Neural cell (in vitro differentiated cells): Measurements from ENCODE around the gene ANKS1B. TPM values are rescaled to one million over a fixed set of nuclear protein-coding genes. Genes with fewer than 3 reads are reported as not detected.

ENCODE experiments used
- H2AFZ ChIP-seq: fragments of 200-600, 300-800 bp; sonication (generic), shearing (Covaris generic); 2 replicates; pipeline ENCODE4 v1.6.0; 2014; ENCODE audit warnings: low read depth, mild to moderate bottlenecking, antibody characterized with exemption, low read length, moderate library complexity
- H3F3A ChIP-seq: fragments of 200-600 bp; shearing (Covaris generic); 2 replicates; pipeline ENCODE4 v1.6.1; 2016; ENCODE audit warnings: mild to moderate bottlenecking, moderate library complexity, mixed read lengths, antibody characterized with exemption, low read length; ENCODE audit not compliant: insufficient read depth, poor library complexity, severe bottlenecking
- H3K27ac ChIP-seq: fragments of 200-600, 300-800 bp; sonication (generic), shearing (Covaris generic); 2 replicates; pipeline ENCODE4 v1.5.1; 2014; ENCODE audit warnings: mild to moderate bottlenecking, low read length, moderate library complexity
- H3K27me3 ChIP-seq: fragments of 300-800, 200-600 bp; sonication (generic), shearing (Covaris generic); 2 replicates; pipeline ENCODE4 v1.6.0; 2014; ENCODE audit warnings: mild to moderate bottlenecking, low read depth, low read length, moderate library complexity; ENCODE audit not compliant: insufficient read depth
- H3K36me3 ChIP-seq: fragments of 300-800, 200-600 bp; sonication (generic), shearing (Covaris generic); 2 replicates; pipeline ENCODE4 v1.5.1; 2014; ENCODE audit warnings: mild to moderate bottlenecking, antibody characterized with exemption, low read length, moderate library complexity; ENCODE audit not compliant: insufficient read depth
- H3K4me2 ChIP-seq: fragments of 300-800, 200-600 bp; sonication (generic), shearing (Covaris generic); 2 replicates; pipeline ENCODE4 v1.6.0; 2014; ENCODE audit warnings: mild to moderate bottlenecking, low read length
- H3K4me3 ChIP-seq: fragments of 300-800, 200-600 bp; sonication (generic), shearing (Covaris generic); 2 replicates; pipeline ENCODE4 v1.5.1; 2014; ENCODE audit warnings: mild to moderate bottlenecking, low read length, moderate library complexity
- H3K79me2 ChIP-seq: fragments of 200-600 bp; shearing (Covaris generic); replicated peaks from 2 replicates; pipeline ENCODE4 v1.6.0; 2014; ENCODE audit warnings: mild to moderate bottlenecking, low read length, moderate library complexity; ENCODE audit not compliant: insufficient read depth
- H3K9ac ChIP-seq: fragments of 300-800, 200-600 bp; sonication (generic), shearing (Covaris generic); 2 replicates; pipeline ENCODE4 v1.6.1; 2016; ENCODE audit warnings: mild to moderate bottlenecking, low read length, mixed read lengths
- H3K9me2 ChIP-seq: fragments of 200-600 bp; shearing (Covaris generic); 2 replicates; pipeline ENCODE4 v1.6.1; 2016; ENCODE audit warnings: mild to moderate bottlenecking, low read length, mixed read lengths; ENCODE audit not compliant: insufficient read depth
- H3K9me3 ChIP-seq: fragments of 200-600, 300-800 bp; sonication (generic), shearing (Covaris generic); 2 replicates; pipeline ENCODE4 v1.6.1; 2016; ENCODE audit warnings: mild to moderate bottlenecking, mixed run types, low read length, moderate library complexity, mixed read lengths
- H4K20me1 ChIP-seq: fragments of 200-600 bp; shearing (Covaris generic); 2 replicates; pipeline ENCODE4 v1.6.1; 2016; ENCODE audit warnings: mild to moderate bottlenecking, mixed run types; ENCODE audit not compliant: insufficient read depth
- CTCF ChIP-seq: fragments of 450-650 bp; IDR thresholded peaks from 2 replicates; pipeline ENCODE4 v1.5.1; 2014; ENCODE audit warnings: antibody characterized with exemption, mild to moderate bottlenecking, moderate library complexity; ENCODE audit not compliant: poor library complexity, severe bottlenecking
- EP300 ChIP-seq: fragments of 450-650 bp; conservative IDR thresholded peaks from 2 replicates; pipeline ENCODE4 v1.6.1; 2014; ENCODE audit warnings: antibody characterized with exemption, mild to moderate bottlenecking, moderate library complexity; ENCODE audit not compliant: poor library complexity, severe bottlenecking
- EZH2 ChIP-seq: fragments of 200-600, 300-800 bp; shearing (Covaris generic), sonication (generic); IDR thresholded peaks from 2 replicates; pipeline ENCODE4 v1.6.1; 2014; ENCODE audit warnings: antibody characterized with exemption, low read length, borderline replicate concordance, mild to moderate bottlenecking; ENCODE audit not compliant: insufficient read depth, poor library complexity, severe bottlenecking
- MXI1 ChIP-seq: fragments of 450-650 bp; conservative IDR thresholded peaks from 2 replicates; pipeline ENCODE4 v1.6.1; 2014; ENCODE audit warnings: antibody characterized with exemption, mild to moderate bottlenecking; ENCODE audit not compliant: poor library complexity, severe bottlenecking
- RAD21 ChIP-seq: fragments of 450-650 bp; conservative IDR thresholded peaks from 2 replicates; pipeline ENCODE4 v1.6.1; 2014; ENCODE audit warnings: antibody characterized with exemption, mild to moderate bottlenecking, moderate library complexity
- SMC3 ChIP-seq: fragments of 450-650 bp; conservative IDR thresholded peaks from 2 replicates; pipeline ENCODE4 v1.6.1; 2014; ENCODE audit warnings: antibody characterized with exemption, mild to moderate bottlenecking, moderate library complexity; ENCODE audit not compliant: poor library complexity
- TAF1 ChIP-seq: IDR thresholded peaks from 2 replicates; pipeline ENCODE4 v1.6.1; 2012; ENCODE audit warnings: low read depth
- polyA plus RNA-seq: library from polyadenylated mRNA; depleted of rRNA; stranded (reverse); fragments of >200 nt; gene quantifications from 2 replicates; pipeline ENCODE4 v1.2.3, GENCODE V29; 2014
- TF ChIP-seq, protein P1 (sequence below): IDR thresholded peaks from 2 replicates; pipeline ENCODE4 v1.6.1; 2012; ENCODE audit warnings: borderline replicate concordance

Gene ANKS1B
- polyA plus RNA-seq, 1 donor from 2014 or later, result 65.6 TPM

- no peaks in the 10 kb centered on the region for H3K27me3 ChIP-seq
- no peaks in the 10 kb centered on the region for H3K9me2 ChIP-seq
- H3K36me3 ChIP-seq, result no peaks in the 10 kb centered on the region
- H3K79me2 ChIP-seq, result no peaks in the 10 kb centered on the region
- H3K4me3 ChIP-seq, result no peak overlapping the region
- H3K4me2 ChIP-seq, result no peak overlapping the region
- no peaks in the 10 kb centered on the region for H4K20me1 ChIP-seq
- H3F3A ChIP-seq, result no peaks in the 10 kb centered on the region
- H3K9ac ChIP-seq, result no peak overlapping the region
- TF ChIP-seq EZH2, result no peak
- TF ChIP-seq RAD21, result no peak
- no peak for TF ChIP-seq EP300
- TF ChIP-seq TAF1, result no peak
- no peak for TF ChIP-seq SMC3
- TF ChIP-seq MXI1, result no peak
- no peak for TF ChIP-seq CTCF
- TF ChIP-seq, protein P1, sequence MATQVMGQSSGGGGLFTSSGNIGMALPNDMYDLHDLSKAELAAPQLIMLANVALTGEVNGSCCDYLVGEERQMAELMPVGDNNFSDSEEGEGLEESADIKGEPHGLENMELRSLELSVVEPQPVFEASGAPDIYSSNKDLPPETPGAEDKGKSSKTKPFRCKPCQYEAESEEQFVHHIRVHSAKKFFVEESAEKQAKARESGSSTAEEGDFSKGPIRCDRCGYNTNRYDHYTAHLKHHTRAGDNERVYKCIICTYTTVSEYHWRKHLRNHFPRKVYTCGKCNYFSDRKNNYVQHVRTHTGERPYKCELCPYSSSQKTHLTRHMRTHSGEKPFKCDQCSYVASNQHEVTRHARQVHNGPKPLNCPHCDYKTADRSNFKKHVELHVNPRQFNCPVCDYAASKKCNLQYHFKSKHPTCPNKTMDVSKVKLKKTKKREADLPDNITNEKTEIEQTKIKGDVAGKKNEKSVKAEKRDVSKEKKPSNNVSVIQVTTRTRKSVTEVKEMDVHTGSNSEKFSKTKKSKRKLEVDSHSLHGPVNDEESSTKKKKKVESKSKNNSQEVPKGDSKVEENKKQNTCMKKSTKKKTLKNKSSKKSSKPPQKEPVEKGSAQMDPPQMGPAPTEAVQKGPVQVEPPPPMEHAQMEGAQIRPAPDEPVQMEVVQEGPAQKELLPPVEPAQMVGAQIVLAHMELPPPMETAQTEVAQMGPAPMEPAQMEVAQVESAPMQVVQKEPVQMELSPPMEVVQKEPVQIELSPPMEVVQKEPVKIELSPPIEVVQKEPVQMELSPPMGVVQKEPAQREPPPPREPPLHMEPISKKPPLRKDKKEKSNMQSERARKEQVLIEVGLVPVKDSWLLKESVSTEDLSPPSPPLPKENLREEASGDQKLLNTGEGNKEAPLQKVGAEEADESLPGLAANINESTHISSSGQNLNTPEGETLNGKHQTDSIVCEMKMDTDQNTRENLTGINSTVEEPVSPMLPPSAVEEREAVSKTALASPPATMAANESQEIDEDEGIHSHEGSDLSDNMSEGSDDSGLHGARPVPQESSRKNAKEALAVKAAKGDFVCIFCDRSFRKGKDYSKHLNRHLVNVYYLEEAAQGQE, result no peak
- H3K9me3 ChIP-seq, result no peaks in the 10 kb centered on the region
- no peak overlapping the region for H2AFZ ChIP-seq
- no peak overlapping the region for H3K27ac ChIP-seq
Observed at GRCh38 chr12:99453836-99454538, 530.7 kb downstream of the ANKS1B start.

DNA sequence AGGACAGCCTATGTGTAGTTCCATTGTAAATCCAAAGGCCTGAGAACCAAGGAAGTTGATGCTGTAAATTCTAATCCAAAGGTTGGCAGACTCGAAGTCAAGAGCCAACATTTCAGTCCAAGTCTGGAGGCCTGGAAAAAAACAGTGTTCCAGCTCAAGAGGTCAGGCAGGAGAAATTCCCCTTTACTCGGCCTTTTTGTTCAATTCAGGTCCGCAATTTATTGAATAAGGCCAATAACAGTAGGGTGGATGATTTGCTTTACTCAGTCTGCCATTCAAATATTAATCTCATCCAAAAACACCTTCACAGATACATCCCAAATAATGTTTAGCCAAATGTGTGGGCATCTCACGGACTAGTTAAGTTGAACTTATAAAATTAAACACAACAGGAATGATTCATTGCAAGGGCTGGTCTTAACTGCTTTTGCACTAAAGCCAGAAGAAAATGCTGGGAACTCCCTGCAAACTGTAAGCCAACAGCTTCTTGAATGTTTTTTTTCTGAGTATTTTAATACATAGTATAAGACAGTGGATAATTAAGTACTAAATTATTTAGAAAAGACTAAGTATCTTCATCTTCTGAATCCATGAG is 534.6 kb downstream of the ANKS1B start:
- Histone ChIP-seq H2AFZ (no peak overlapping the region), H3K9ac (no peak overlapping the region), H3K27me3 (no peaks in the 10 kb centered on the region), H3K9me2 (no peaks in the 10 kb centered on the region), H3K4me2 (no peak overlapping the region), H3K79me2 (no peaks in the 10 kb centered on the region), H3K9me3 (no peaks in the 10 kb centered on the region), H3F3A (no peaks in the 10 kb centered on the region), H3K4me3 (no peak overlapping the region), H3K36me3 (no peaks in the 10 kb centered on the region), H4K20me1 (no peaks in the 10 kb centered on the region), H3K27ac (no peak overlapping the region)
- TF ChIP-seq, protein P1, result no peak
- TF ChIP-seq EZH2, result no peak
- TF ChIP-seq CTCF, result no peak
